HG03039 (cell line): Measurements from ENCODE around the gene POLR1B.
"Not testable (repeated sequence)": the region's sequence is repeated elsewhere in the genome, so short reads cannot be mapped to it uniquely, and the experiment has no call there.

Source experiments
- ATAC-seq: cut with Tn5 transposase; IDR thresholded peaks from one replicate; pipeline ENCODE4 v1.9.1; 2021; ENCODE audit warnings: mild to moderate bottlenecking, moderate library complexity; ENCODE audit not compliant: unreplicated experiment

The POLR1B gene

GRCh38 chr2:112542123-112542983, at the start of gene POLR1B:
TSS of gene POLR1B (plus strand) at chr2:112542465. CDS start at chr2:112542495, 30 bp downstream.
- peak; percentile 75 for ATAC-seq

GRCh38 chr2:112493048-112493447, 49.2 kb upstream of the POLR1B start:
- ATAC-seq: no peak

GRCh38 chr2:112493858-112494648, 48.2 kb upstream of the POLR1B start:
- no peak for ATAC-seq

GRCh38 chr2:112494828-112495227, 47.4 kb upstream of the POLR1B start:
- no peak for ATAC-seq

- not testable (repeated sequence) for ATAC-seq
Observed at GRCh38 chr2:112495878-112496277, 46.4 kb upstream of the POLR1B start.

- not testable (repeated sequence) for ATAC-seq
Observed at GRCh38 chr2:112500850-112501484, 41.3 kb upstream of the POLR1B start.

GRCh38 chr2:112509239-112509998, 32.8 kb upstream of the POLR1B start:
- ATAC-seq: not testable (repeated sequence)

- ATAC-seq: no peak
Observed at GRCh38 chr2:112516801-112517200, 25.5 kb upstream of the POLR1B start.

- no peak for ATAC-seq
Observed at GRCh38 chr2:112518807-112519206, 23.5 kb upstream of the POLR1B start.

- ATAC-seq: no peak
Observed at GRCh38 chr2:112519506-112519905, 22.8 kb upstream of the POLR1B start.

GRCh38 chr2:112520234-112520783, 22.0 kb upstream of the POLR1B start:
- ATAC-seq: no peak

- ATAC-seq: no peak
Observed at GRCh38 chr2:112523291-112523777, 18.9 kb upstream of the POLR1B start.

GRCh38 chr2:112524276-112524675, 18.0 kb upstream of the POLR1B start:
- ATAC-seq: not testable (repeated sequence)

GRCh38 chr2:112528541-112528940, 13.7 kb upstream of the POLR1B start:
- ATAC-seq: no peak

GRCh38 chr2:112529757-112530156, 12.5 kb upstream of the POLR1B start:
- ATAC-seq: no peak

GRCh38 chr2:112530728-112531127, 11.5 kb upstream of the POLR1B start:
- no peak for ATAC-seq

- no peak for ATAC-seq
Observed at GRCh38 chr2:112534826-112535225, 7.4 kb upstream of the POLR1B start.

GRCh38 chr2:112536665-112537064, 5.6 kb upstream of the POLR1B start:
- ATAC-seq: not testable (repeated sequence)

GRCh38 chr2:112539306-112539705, 3.0 kb upstream of the POLR1B start:
- ATAC-seq: no peak

GRCh38 chr2:112540906-112541305, 1.4 kb upstream of the POLR1B start:
- ATAC-seq: no peak
